Heart right ventricle (tissue), 16 donors: Measurements from ENCODE around the gene TRPV6. TPM values are rescaled to one million over a fixed set of nuclear protein-coding genes. Genes with fewer than 3 reads are reported as not detected.

ENCODE experiments used
- ATAC-seq, 8 donors: fragments of 200-7000 bp; cut with Tn5 transposase; one replicate each; pipeline ENCODE4 v1.9.1; 2020; ENCODE audit warnings: mild to moderate bottlenecking in 8 of 8, moderate library complexity in 8 of 8, moderate number of reproducible peaks in 1 of 8
- DNase-seq, 2 donors: peaks; one replicate each; pipeline ENCODE4 v3.0.0-alpha.2; 2020
- H3K27ac ChIP-seq, 10 donors: fragments of 200-600 bp; sonication (generic) in 2 of 10; one replicate each; pipeline versions ENCODE4 v1.5.0 to v1.8.0; 2020 to 2022; ENCODE audit warnings: mild to moderate bottlenecking in 3 of 10
- H3K27me3 ChIP-seq, 7 donors: fragments of 200-600 bp; one replicate each; pipeline ENCODE4 v1.8.0; 2021 to 2022; ENCODE audit warnings: mild to moderate bottlenecking in 2 of 7
- H3K36me3 ChIP-seq, 9 donors: fragments of 200-600 bp; sonication (generic) in 1 of 9; one replicate each; pipeline versions ENCODE4 v1.5.0 to v1.8.0; 2020 to 2022; ENCODE audit warnings: mild to moderate bottlenecking in 2 of 9
- H3K4me1 ChIP-seq, 9 donors: fragments of 200-600 bp; sonication (generic) in 1 of 9; one replicate each; pipeline versions ENCODE4 v1.5.0 to v1.8.0; 2020 to 2022; ENCODE audit warnings: mild to moderate bottlenecking in 4 of 9
- H3K4me3 ChIP-seq, 10 donors: fragments of 200-600 bp; sonication (generic) in 2 of 10; one replicate each; pipeline versions ENCODE4 v1.5.0 to v1.8.0; 2020 to 2022; ENCODE audit warnings: mild to moderate bottlenecking in 7 of 10, moderate library complexity in 2 of 10
- H3K9me3 ChIP-seq, 11 donors: fragments of 200-600 bp in 10 of 11; sonication (generic) in 2 of 11; one replicate each; pipeline versions ENCODE4 v1.5.0 to v1.8.0; 2013 to 2022; ENCODE audit warnings: mild to moderate bottlenecking in 2 of 11, control low read depth in 1 of 11, moderate library complexity in 1 of 11
- WGBS, 2 donors: extraction: QIAGEN DNeasy Blood & Tissue Kit; methylation state at CpG; one replicate each; pipeline ENCODE4 v1.1.7; 2013; ENCODE audit warnings: inconsistent platforms in 1 of 2; 5-methylcytosine and 5-hydroxymethylcytosine counted together
- intact Hi-C, 10 donors: fragments of 100-400 bp; cut with DNase I; formaldehyde crosslinking; loops; one replicate each; pipeline versions ENCODE4 v1.11.1 to v1.14.2; 2022
- polyA plus RNA-seq, 2 donors: library from polyadenylated mRNA; stranded (reverse); fragments of 200-250 nt; gene quantifications; one replicate each; pipeline ENCODE4 v1.2.3, GENCODE V29; 2013
- total RNA-seq, 10 donors: library from RNA; stranded (reverse); fragmentation: NEBNext Ultra II Directional in 3 of 10; extraction: Animal tissue kit (Norgen Biotek cat#: 25700) in 3 of 10; gene quantifications; one replicate each; pipeline versions ENCODE4 v1.2.1 to v1.2.4, GENCODE V29; 2021 to 2023
- TF ChIP-seq, protein P1 (sequence below), 9 donors: fragments of 200-600 bp; sonication (generic) in 2 of 9; IDR thresholded peaks; one replicate each; pipeline versions ENCODE4 v1.5.0 to v1.8.0; 2021 to 2022; ENCODE audit warnings: antibody characterized with exemption in 9 of 9, mild to moderate bottlenecking in 5 of 9, moderate library complexity in 1 of 9
- donor health status: Arrhythmogenic right ventricular cardiomyopathy.
- donor health status: ischemic (EF 13 %, LVEDD 7.1; RV severe dilation, severe dysfunction).
- donor health status: healthy with polysubstance abuse.
- donor health status: DM: no; HTN: yes; CAD: no.
- donor health status: DM: no; HTN: no; CAD: no.
- donor health status: ischemic (EF 25% LVEDD 6.9; RV normal size, moderate dysfunction).
- donor health status: ischemic (EF 25% LVEDD 5.7; RV mildly dilated, moderate dysfunction).
- donor health status: healthy.
- donor health status: DM: yes; HTN: yes; CAD: no.
- donor health status: Ischemic cardiomyopathy.
- donor health status: ischemic (EF 35%, LVEDD 5.7; RV mildly dilated, moderate dysfunction).
- donor health status: nonischemic (EF 11% LVEDD 7.7; RV severe dilation, severe dysfunction).
- donor health status: DM: yes; HTN: yes; CAD: no.
- donor health status: PGD.
- donor health status: ischemic (EF 29% LVEDD 5.4; RV normal size, mild dysfunction).
- donor health status: nonischemic (EF 23%, LVEDD 6.1; RV moderate dilation, normal function).

The TRPV6 gene
- total and polyA plus RNA-seq, 12 donors = 0.03 TPM; not detected in 11

DNA sequence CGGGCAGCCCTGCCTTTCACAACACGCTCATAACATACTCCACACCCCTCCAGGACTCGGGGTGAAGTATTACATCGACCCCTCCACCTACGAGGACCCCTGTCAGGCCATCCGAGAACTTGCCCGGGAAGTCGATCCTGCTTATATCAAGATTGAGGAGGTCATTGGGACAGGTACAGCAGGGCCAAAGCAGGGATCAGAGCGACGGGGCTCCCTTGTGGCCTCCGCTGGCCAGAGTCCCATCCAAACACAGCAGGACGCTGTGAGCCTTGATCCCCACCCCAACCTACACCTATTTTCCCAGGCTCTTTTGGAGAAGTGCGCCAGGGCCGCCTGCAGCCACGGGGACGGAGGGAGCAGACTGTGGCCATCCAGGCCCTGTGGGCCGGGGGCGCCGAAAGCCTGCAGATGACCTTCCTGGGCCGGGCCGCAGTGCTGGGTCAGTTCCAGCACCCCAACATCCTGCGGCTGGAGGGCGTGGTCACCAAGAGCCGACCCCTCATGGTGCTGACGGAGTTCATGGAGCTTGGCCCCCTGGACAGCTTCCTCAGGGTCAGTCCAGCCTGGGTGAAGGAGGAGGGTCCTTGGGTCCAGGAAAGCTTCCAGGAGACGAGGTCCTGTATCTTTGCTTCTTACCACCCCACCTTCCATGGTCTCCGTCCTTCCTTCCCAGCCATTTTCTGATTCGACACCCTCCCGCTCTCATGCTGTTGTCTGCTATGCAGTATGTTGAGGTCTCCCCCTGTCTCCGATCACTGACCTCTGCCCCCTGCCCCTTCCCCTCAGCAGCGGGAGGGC, 17.2 kb downstream of the TRPV6 start:
- TF ChIP-seq, protein P1, sequence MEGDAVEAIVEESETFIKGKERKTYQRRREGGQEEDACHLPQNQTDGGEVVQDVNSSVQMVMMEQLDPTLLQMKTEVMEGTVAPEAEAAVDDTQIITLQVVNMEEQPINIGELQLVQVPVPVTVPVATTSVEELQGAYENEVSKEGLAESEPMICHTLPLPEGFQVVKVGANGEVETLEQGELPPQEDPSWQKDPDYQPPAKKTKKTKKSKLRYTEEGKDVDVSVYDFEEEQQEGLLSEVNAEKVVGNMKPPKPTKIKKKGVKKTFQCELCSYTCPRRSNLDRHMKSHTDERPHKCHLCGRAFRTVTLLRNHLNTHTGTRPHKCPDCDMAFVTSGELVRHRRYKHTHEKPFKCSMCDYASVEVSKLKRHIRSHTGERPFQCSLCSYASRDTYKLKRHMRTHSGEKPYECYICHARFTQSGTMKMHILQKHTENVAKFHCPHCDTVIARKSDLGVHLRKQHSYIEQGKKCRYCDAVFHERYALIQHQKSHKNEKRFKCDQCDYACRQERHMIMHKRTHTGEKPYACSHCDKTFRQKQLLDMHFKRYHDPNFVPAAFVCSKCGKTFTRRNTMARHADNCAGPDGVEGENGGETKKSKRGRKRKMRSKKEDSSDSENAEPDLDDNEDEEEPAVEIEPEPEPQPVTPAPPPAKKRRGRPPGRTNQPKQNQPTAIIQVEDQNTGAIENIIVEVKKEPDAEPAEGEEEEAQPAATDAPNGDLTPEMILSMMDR (IDR thresholded peaks at IDR 0.05) = no peak
- DNase-seq (no peak), ATAC-seq (no peak)
- H3K36me3 ChIP-seq = no peaks in the 10 kb centered on the region
- H3K27ac ChIP-seq = no peak overlapping the region
- WGBS, 2 donors = 83 to 84% methylated on average over 31 of the region's 31 CpGs
- no peak overlapping the region for H3K4me3 ChIP-seq
- H3K27me3 ChIP-seq = no peaks in the 10 kb centered on the region
- no peaks in the 10 kb centered on the region for H3K9me3 ChIP-seq
- intact Hi-C loops = no loop called here
- H3K4me1 ChIP-seq = no peaks in the 10 kb centered on the region

- Histone ChIP-seq H3K4me3 (no peak overlapping the region), H3K36me3 (no peaks in the 10 kb centered on the region), H3K27ac (no peak overlapping the region), H3K27me3 (no peaks in the 10 kb centered on the region), H3K4me1 (no peaks in the 10 kb centered on the region), H3K9me3 (no peaks in the 10 kb centered on the region)
- intact Hi-C loops = no loop called here
- TF ChIP-seq, protein P1 (IDR thresholded peaks at IDR 0.05) = no peak
- ATAC-seq (no peak), DNase-seq (no peak)
- 72 to 74% methylated on average over 18 of the region's 18 CpGs for WGBS, 2 donors
Observed at GRCh38 chr7:142867398-142868187, 18.0 kb downstream of the TRPV6 start.

DNA sequence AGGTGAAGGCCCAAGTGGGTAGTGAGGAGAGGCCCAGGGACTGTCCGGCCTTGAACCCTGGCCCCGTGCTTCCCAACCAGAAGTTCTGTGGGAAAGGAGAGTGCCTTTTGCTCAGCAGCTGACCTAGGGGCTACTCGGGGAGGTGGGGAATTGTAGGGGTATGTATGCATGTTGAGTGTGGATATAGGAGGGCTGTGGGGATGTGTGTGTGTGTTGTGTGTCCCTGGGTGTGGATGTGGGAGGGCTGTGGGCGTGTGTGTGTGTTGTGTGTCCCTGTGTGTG, 18.5 kb downstream of the TRPV6 start:
- Histone ChIP-seq H3K4me1 (no peaks in the 10 kb centered on the region), H3K27me3 (no peaks in the 10 kb centered on the region), H3K9me3 (no peaks in the 10 kb centered on the region), H3K36me3 (no peaks in the 10 kb centered on the region), H3K4me3 (no peak overlapping the region), H3K27ac (no peak overlapping the region)
- intact Hi-C loops = no loop called here
- TF ChIP-seq, protein P1 (IDR thresholded peaks at IDR 0.05) = no peak
- no peak for DNase-seq
- no peak for ATAC-seq
- WGBS, 2 donors = 75 to 77% methylated on average over 4 of the region's 4 CpGs

DNA sequence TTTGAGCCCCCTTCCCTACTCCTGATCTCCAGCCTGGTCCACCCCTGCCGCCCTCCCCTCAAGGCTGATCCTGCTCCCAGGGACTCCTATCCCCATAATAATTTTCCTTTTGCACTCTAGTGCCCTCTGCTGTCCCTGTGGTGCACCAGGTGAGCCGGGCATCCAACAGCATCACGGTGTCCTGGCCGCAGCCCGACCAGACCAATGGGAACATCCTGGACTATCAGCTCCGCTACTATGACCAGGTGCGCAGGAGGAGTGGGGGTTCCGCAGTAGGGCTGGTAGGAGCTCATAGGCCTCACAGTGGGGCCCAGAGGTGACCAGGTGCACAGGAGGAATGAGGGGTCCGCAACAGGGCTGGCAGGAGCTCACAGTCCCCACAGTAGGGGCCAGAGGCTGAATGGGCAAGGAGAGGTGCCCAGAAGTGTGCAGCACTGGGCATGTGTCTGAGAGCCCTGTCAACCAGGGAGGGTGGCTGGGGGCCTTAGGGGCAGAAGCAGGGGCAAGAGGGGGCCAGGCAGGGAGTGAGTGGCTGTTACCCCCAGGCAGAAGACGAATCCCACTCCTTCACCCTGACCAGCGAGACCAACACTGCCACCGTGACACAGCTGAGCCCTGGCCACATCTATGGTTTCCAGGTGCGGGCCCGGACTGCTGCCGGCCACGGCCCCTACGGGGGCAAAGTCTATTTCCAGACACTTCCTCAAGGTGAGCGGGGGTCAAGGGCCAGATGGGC, 19.0 kb downstream of the TRPV6 start:
- WGBS, 2 donors = 67 to 72% methylated on average over 18 of the region's 18 CpGs
- peak in 7 of 8 donors; percentile 43 to 77 (median 57) for ATAC-seq
- TF ChIP-seq, protein P1 (IDR thresholded peaks at IDR 0.05) = peak in 8 of 9 donors; percentile 10 to 58 (median 54)

More for the DNA sequence above, 19.0 kb downstream of the TRPV6 start:
- no peaks in the 10 kb centered on the region for H3K36me3 ChIP-seq
- no peaks in the 10 kb centered on the region for H3K9me3 ChIP-seq
- DNase-seq = peak in 1 of 2 donors; percentile 21
- intact Hi-C loops = no loop called here
- H3K27ac ChIP-seq = no peak overlapping the region
- H3K27me3 ChIP-seq = no peaks in the 10 kb centered on the region
- no peaks in the 10 kb centered on the region for H3K4me1 ChIP-seq
- no peak overlapping the region for H3K4me3 ChIP-seq
